Calu3 (cell line): ENCODE measurements around the gene TTLL10. TPM values are rescaled to one million over a fixed set of nuclear protein-coding genes. Genes with fewer than 3 reads are reported as not detected.

ENCODE experiments used
- BruUV-seq: library from RNA; stranded (reverse); fragments of 400-500 nt; replicated peaks from 2 replicates; lab custom pipeline; 2021; lab: Mats Ljungman, UMichigan
- CTCF ChIA-PET: fragments of 300-600 bp; sonication (Branson Sonifier 250); formaldehyde crosslinking; loops from one replicate; lab custom pipeline; 2022; ENCODE audit warnings: antibody characterized with exemption; lab: Charles Lee
- DNase-seq: peaks from one replicate; pipeline ENCODE4 v3.0.0; 2022
- H3K27ac Mint-ChIP-seq: one replicate; pipeline ENCODE4 v1.8.0; 2022; ENCODE audit warnings: mixed read lengths; ENCODE audit not compliant: unreplicated experiment
- H3K27me3 Mint-ChIP-seq: one replicate; pipeline ENCODE4 v1.8.0; 2022; ENCODE audit warnings: mixed read lengths; ENCODE audit not compliant: unreplicated experiment
- H3K36me3 Mint-ChIP-seq: one replicate; pipeline ENCODE4 v1.8.0; 2022; ENCODE audit warnings: mild to moderate bottlenecking, moderate library complexity, mixed read lengths; ENCODE audit not compliant: insufficient read depth, unreplicated experiment
- H3K4me1 Mint-ChIP-seq: one replicate; pipeline ENCODE4 v1.8.0; 2022; ENCODE audit warnings: mild to moderate bottlenecking, low read depth, mixed read lengths; ENCODE audit not compliant: unreplicated experiment
- H3K4me3 Mint-ChIP-seq: one replicate; pipeline ENCODE4 v1.8.0; 2022; ENCODE audit warnings: mild to moderate bottlenecking, low read depth, moderate library complexity, mixed read lengths; ENCODE audit not compliant: unreplicated experiment
- H3K9me3 Mint-ChIP-seq: one replicate; pipeline ENCODE4 v1.8.0; 2022; ENCODE audit warnings: low read depth, mixed read lengths; ENCODE audit not compliant: unreplicated experiment
- CTCF ChIP-seq: fragments of 200-600 bp; IDR thresholded peaks from one replicate; pipeline ENCODE4 v1.8.0; 2022; ENCODE audit warnings: antibody characterized with exemption; ENCODE audit not compliant: unreplicated experiment
- intact Hi-C: fragments of 100-400 bp; cut with micrococcal nuclease; formaldehyde crosslinking; loops from one replicate; pipeline ENCODE4 v1.10.0; 2022; ENCODE audit not compliant: unreplicated experiment
- total RNA-seq: library from RNA; stranded (reverse); gene quantifications from 2 replicates; pipeline ENCODE4 v1.2.3, GENCODE V29; 2022

The TTLL10 gene
- total RNA-seq, 1 experiment from 2014 or later = 3.5 TPM

GRCh38 chr1:1146596-1146995 lies 27.1 kb upstream of the TTLL10 start:
- CTCF ChIA-PET = no interaction called here
- intact Hi-C loops = no loop called here
- DNase-seq = no peak
- BruUV-seq = no TSS peak
- Mint-ChIP-seq H3K9me3 (no peaks in the 10 kb centered on the region), H3K36me3 (peaks cover 5% of the 10 kb centered on the region), H3K27ac (no peak overlapping the region), H3K4me1 (no peaks in the 10 kb centered on the region), H3K4me3 (no peak overlapping the region), H3K27me3 (no peaks in the 10 kb centered on the region)
- TF ChIP-seq CTCF = no peak

DNA sequence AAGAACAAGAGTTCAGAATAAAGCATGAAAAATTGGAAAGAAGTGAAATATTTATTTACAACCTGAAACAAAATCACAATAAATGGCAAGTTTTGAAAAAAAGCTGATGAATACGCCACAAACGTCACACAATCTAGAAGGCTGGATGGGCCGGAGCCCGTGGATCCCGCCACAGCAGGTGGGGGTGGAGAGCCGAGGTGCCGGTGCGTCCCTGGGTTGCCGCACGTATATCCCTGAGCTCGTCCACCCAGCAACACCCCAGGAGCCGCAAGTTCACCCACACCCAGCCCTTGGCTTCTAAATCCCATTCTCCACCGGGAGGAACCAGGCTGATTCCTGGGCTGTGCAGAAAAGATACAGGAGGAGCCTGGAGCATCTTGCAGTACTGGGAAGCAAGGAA lies 25.6 kb upstream of the TTLL10 start:
- Mint-ChIP-seq H3K4me3 (no peak overlapping the region), H3K9me3 (peaks cover 8% of the 10 kb centered on the region), H3K4me1 (no peaks in the 10 kb centered on the region), H3K36me3 (peaks cover 13% of the 10 kb centered on the region), H3K27me3 (no peaks in the 10 kb centered on the region), H3K27ac (no peak overlapping the region)
- no peak for DNase-seq
- BruUV-seq = no TSS peak
- CTCF ChIA-PET = interaction anchor here (0.5 kb wide), 1 partner anchor 309 kb away, joined by 3 read pairs; no protein-coding TSS in a partner anchor
- intact Hi-C loops = no loop called here
- no peak for TF ChIP-seq CTCF

DNA sequence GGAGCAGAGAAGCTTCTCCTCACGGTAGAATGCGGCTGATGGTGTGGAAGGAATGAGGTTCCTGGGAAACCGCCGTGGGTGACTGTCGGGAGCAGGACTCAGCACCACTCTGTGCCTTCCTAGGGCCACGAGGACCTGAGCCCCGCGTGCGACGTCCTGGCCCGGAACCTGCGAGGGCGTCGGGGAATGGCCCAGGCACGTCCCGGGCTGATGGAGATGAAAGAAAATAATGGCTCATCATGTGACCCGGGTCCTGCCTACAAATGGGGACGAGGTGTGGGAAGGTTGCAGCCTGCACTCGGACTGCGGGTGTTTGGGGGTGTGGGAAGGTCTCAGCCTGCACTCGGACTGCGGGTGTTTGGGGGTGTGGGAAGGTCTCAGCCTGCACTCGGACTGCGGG lies 25.1 kb upstream of the TTLL10 start:
- intact Hi-C loops = no loop called here
- Mint-ChIP-seq H3K9me3 (peaks cover 13% of the 10 kb centered on the region), H3K27me3 (no peaks in the 10 kb centered on the region), H3K4me1 (no peaks in the 10 kb centered on the region), H3K27ac (no peak overlapping the region), H3K4me3 (no peak overlapping the region), H3K36me3 (peaks cover 18% of the 10 kb centered on the region)
- no peak for DNase-seq
- CTCF ChIA-PET = no interaction called here
- no peak for TF ChIP-seq CTCF
- BruUV-seq = no TSS peak

- Mint-ChIP-seq H3K9me3 (peaks cover 16% of the 10 kb centered on the region), H3K4me1 (no peaks in the 10 kb centered on the region), H3K36me3 (peaks cover 26% of the 10 kb centered on the region), H3K27ac (peak overlapping the region; percentile 54), H3K4me3 (no peak overlapping the region), H3K27me3 (no peaks in the 10 kb centered on the region)
- no peak for TF ChIP-seq CTCF
- CTCF ChIA-PET = no interaction called here
- no TSS peak for BruUV-seq
- intact Hi-C loops = no loop called here
- no peak for DNase-seq
Measured at GRCh38 chr1:1149416-1149815, 24.3 kb upstream of the TTLL10 start.
